Left lobe of liver (tissue), 2 donors: Measurements from ENCODE around the gene GNL1. TPM values are rescaled to one million over a fixed set of nuclear protein-coding genes. Genes with fewer than 3 reads are reported as not detected.

Source experiments
- ATAC-seq: fragments of 200-7000 bp; cut with Tn5 transposase; one replicate; pipeline ENCODE4 v1.9.1; 2020; ENCODE audit warnings: mild to moderate bottlenecking, moderate library complexity
- DNase-seq: peaks from one replicate; pipeline ENCODE4 v3.0.0-alpha.2; 2020; ENCODE audit warnings: low spot score
- total RNA-seq: library from RNA; stranded (reverse); gene quantifications from one replicate; pipeline ENCODE4 v1.2.1, GENCODE V29; 2021
- donor health status: DM: no; HTN: no; CAD: no; lungs with moderate emphysema.
- donor health status: DM: no; HTN: yes; CAD: no.

Gene GNL1
- total RNA-seq, 1 donor from 2014 or later: 24.0 TPM

DNA sequence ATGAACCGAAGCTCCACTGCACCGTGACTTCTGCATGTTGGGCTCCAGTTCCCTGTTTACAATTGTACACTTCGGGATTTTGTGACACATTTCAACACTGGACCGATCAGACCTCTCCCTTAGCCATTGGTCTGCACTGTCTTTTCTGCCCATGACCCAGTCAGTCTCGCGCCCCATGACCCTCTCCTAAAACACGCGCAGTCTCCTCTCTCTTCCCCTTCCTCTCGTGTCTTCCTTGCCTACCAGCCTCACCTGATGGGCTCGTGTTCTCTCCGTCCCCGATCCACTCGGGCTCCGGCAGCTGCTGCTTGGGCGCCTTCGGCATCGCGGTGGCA lies 14.4 kb upstream of the GNL1 start:
- DNase-seq (no peak), ATAC-seq (peak; percentile 30)

DNA sequence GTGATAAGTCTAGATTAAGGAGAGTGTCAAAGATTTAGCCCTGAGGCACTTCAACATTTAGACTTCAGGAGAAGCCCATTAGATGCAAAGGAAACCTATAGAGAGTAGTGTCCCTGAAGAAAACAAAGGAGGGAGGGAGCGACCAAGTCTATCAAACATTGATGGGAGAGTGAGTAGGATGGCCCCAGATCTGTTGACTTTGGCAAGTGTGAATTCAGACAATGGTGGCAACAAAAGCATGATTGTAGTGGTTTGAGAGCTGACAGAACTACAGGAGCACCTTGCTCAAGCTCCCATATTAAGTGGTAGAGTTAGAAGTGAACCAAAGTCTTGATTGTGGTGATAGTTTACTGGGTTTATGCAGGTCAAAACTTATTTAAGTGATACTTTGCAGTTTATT lies 14.0 kb upstream of the GNL1 start:
- ATAC-seq: no peak
- no peak for DNase-seq

- no peak for ATAC-seq
- no peak for DNase-seq
Measured at GRCh38 chr6:30568245-30568644, 12.0 kb upstream of the GNL1 start.

DNA sequence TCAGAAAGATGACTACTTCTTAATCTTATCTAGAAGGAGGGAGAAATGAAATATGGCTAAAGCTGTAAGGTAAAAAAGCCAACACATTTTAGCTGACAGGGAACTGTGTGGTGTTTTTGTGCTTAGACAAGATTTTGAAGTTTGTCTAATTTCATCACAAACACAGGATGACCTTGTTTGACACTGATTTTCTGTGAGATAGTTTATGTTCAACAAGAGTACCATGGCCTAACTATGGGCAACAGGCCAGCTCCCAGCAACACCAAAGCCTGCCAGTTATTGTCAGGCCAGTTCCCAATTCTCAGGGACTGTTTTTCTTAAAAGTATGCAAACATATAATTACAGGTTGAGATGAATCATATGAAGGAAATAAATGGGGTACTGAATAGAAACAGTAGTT lies 9.5 kb upstream of the GNL1 start:
- peak; percentile 85 for DNase-seq

DNA sequence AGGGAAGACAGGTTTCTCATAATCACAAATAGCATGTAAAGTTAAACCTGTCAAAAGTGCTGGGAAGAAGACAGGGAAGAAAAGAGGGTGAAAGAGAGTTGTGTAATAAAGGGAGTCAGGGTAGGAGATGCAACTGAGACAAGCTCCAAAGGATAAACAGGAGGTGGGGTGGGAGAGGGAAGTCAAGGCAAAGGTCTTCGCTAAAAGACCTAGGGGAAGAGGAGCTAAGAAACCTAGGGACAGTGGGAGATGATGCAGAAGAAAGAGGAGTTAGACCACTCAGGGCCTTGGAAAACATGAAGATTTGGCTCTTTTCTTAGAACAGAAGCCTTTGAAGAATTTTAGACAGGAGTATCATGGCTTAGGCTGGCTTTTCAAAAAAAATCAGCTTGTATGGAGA lies 7.8 kb upstream of the GNL1 start:
- no peak for ATAC-seq

More for the DNA sequence above, 9.5 kb upstream of the GNL1 start:
- ATAC-seq: peak; percentile 72

GRCh38 chr6:30562470-30563425 lies 6.5 kb upstream of the GNL1 start:
- peak; percentile 58 for DNase-seq

More for the DNA sequence above, 7.8 kb upstream of the GNL1 start:
- no peak for DNase-seq

GRCh38 chr6:30560930-30561329 lies 4.6 kb upstream of the GNL1 start:
- DNase-seq: no peak
- ATAC-seq: no peak

More at GRCh38 chr6:30562470-30563425, 6.5 kb upstream of the GNL1 start:
- peak; percentile 77 for ATAC-seq

- DNase-seq (no peak), ATAC-seq (no peak)
Measured at GRCh38 chr6:30557683-30557981, 1.3 kb upstream of the GNL1 start.

GRCh38 chr6:30556906-30557682 lies 805 bp upstream of the GNL1 start, which contains the start of gene PRR3:
Gene PRR3 (plus strand): TSS chr6:30557295. CDS start chr6:30557345, 50 bp downstream.
- peak; percentile 93 for DNase-seq
- ATAC-seq: peak; percentile 78

- DNase-seq (no peak), ATAC-seq (no peak)
Measured at GRCh38 chr6:30555816-30556065, 548 bp downstream of the GNL1 start.

- DNase-seq (peak; percentile 59), ATAC-seq (no peak)
Measured at GRCh38 chr6:30554962-30555815, 1.1 kb downstream of the GNL1 start.

DNA sequence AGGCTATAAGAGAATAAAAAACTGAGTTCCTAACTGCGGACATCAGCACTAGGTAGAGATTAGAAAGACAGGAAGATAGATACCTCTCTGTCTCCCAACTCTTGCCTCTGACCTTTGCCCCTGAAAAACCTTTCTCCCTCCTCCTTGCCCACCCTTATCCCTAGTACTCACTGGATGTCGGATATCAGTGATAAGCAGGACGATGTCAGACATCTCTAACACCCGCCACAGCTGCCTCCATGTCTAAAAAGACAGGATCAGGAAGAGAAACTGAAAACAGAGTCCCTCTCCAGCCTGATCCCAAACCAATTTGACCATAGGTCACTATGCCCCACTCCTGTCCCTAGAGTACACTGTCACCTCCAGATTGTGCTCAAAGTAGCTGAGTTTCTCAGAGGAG lies 1.9 kb downstream of the GNL1 start:
- DNase-seq: no peak
- ATAC-seq: no peak

DNA sequence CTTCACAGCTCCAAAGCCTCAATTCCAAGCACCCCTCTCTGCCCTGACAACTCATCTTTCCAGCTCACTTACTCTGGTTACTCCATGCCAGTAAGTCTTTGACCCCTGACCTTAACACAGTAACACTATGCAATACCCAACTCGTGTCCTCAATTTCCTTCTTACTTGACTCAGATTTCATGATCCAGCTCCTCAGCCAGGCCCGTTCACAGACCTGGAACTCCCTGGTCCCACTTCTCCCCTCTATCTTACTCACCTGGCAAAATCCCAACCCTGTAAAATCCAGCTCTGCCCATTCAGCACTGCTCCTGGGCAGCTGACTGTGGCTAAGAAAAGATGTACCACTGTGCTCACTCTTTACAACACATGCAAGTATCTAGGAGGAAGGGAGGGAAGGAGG lies 7.9 kb downstream of the GNL1 start:
- DNase-seq: no peak
- ATAC-seq: no peak

- ATAC-seq (no peak), DNase-seq (no peak)
Measured at GRCh38 chr6:30547454-30547853, 8.8 kb downstream of the GNL1 start.

DNA sequence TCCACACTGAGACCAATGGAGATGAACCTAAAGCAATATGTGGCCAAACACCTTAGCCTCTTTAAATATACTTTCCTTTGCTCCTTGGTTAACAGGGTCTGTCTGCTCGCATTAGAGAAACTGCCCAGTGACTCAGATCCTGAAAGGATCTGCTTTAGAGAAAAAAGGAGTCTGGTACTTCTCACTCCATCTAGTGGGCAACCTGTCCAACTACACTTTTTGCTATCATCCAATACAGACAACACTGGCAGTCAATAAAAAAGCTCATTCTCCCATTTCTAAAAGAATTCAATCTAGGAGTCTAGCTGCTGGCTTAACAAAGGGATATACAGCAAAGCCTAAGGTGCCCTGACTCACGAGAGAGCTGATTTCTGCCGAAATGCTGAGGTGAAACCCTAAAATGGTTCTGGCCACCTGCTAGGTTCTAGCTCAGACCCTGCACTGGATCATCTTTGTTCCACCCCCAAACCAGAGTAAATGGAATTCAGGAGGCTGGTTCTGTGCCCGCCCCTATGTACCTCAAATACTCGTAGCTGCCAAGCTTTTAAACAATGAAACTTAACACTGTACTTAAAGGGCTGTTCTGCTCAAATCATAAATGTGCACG lies 11.5 kb downstream of the GNL1 start:
- ATAC-seq (peak; percentile 81), DNase-seq (no peak)

DNA sequence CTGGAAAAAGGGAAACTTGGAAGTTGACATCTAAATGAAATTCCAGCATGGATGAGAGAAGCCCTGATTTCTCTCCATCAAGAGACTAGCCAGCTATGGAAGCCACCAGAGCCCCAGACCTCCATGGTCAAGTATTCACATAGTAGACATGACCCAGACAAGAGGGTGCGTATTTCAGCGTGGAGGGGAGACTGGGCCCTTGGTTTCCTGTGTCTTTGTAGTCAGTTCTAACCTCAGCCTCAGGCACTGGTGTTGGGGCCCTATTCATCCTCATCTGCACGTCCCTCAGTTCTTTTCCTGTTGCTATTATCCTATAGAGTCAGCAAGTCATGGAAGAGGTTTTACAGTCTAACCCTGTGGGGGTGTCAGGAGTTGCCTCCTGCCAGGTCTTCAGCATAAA lies 12.5 kb downstream of the GNL1 start:
- DNase-seq (no peak), ATAC-seq (no peak)

DNA sequence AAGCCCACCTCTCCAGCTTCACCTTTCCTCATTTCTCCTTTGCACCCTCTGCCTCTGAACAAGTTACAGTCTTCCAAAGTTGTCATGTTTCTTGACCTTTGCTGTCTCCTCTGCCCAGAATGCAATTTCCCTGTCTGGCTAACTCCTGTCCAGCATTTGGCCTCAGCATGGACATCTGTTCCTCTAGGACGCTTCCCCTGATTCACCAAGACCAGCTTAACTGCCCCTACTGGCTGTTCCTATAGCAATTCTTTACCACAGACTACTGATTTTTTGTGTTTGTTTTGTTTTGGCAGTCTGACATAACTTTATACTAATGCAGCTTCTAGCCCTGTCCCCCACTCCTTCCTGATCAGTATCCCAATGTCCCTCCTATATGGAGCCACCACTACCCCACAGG lies 13.4 kb downstream of the GNL1 start:
- ATAC-seq: no peak
- DNase-seq: no peak

DNA sequence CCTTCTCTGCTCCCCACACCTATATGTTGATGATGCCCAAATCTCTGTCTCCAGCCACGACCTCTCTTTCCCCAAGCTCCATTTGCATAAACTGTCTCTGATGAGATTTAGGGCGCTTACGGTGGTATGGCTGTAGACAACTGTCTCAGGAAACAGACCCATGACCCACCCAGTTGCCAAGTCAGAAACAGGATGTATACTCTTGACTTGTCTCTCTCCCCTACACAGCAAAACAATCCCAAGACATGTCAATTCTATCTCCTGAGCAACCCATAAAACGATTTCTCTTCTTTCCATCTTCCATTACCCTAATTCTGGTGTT lies 13.9 kb downstream of the GNL1 start:
- no peak for ATAC-seq
- DNase-seq: no peak

GRCh38 chr6:30541515-30542403 lies 14.5 kb downstream of the GNL1 start:
- DNase-seq (peak; percentile 78), ATAC-seq (peak; percentile 94)

DNA sequence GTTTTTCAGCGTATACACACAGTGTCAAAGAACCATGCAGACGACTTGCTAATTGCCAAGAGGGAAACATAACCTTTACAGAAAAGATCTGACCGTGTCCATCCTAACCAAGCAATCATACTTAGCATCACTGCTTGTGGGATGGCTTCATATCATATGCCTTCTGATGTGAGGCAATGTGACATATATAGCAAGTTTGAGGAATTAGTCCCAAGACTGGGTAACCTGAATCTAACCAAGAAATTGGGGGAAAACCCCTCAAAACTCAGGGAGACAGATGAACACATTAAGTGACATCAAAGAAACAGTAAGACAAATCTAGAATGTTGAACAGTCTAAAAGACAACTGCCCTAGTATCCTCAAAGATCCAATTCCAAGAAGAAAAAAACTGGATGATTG lies 18.4 kb downstream of the GNL1 start:
- no peak for DNase-seq
- no peak for ATAC-seq
